H1 (cell line): ENCODE results near the gene ARHGEF28. TPM values are rescaled to one million over a fixed set of nuclear protein-coding genes. Genes with fewer than 3 reads are reported as not detected.

Source experiments
- CTCF ChIA-PET: fragments of 300-600 bp; sonication (Branson Sonifier 250); formaldehyde crosslinking; loops from one replicate; lab custom pipeline; 2021; ENCODE audit not compliant: partially characterized antibody; lab: Charles Lee
- POLR2A ChIA-PET: fragments of 300-600 bp; sonication (Branson Sonifier 250); formaldehyde crosslinking; loops from one replicate; lab custom pipeline; 2021; ENCODE audit warnings: inconsistent platforms; ENCODE audit not compliant: partially characterized antibody; lab: Charles Lee
- DNase-seq, 2 experiments: peaks; one replicate each; pipeline versions ENCODE4 v3.0.0 to v3.0.0-alpha.2; 2010 to 2022; ENCODE audit warnings: low spot score in 2 of 2, low read depth in 1 of 2, mixed read lengths in 1 of 2
- FAIRE-seq: peaks from 2 replicates; lab custom pipeline; 2011; peaks lifted over from hg19 to GRCh38; lab: Jason Lieb, UNC
- H2AFZ ChIP-seq: 2 replicates; pipeline ENCODE4 v1.8.1; 2012; ENCODE audit warnings: low read length, inconsistent platforms
- H2AK5ac ChIP-seq: 2 replicates; pipeline ENCODE4 v1.6.1; 2013; ENCODE audit warnings: low read depth, low read length
- H2BK120ac ChIP-seq: replicated peaks from 2 replicates; pipeline ENCODE3; 2013; ENCODE audit warnings: low read depth, low read length, inconsistent platforms
- H2BK12ac ChIP-seq: 2 replicates; pipeline ENCODE4 v1.6.1; 2013; ENCODE audit warnings: low read depth, low read length
- H2BK15ac ChIP-seq: 2 replicates; pipeline ENCODE4 v1.6.1; 2013; ENCODE audit warnings: low read length
- H2BK20ac ChIP-seq: 2 replicates; pipeline ENCODE4 v1.6.1; 2013; ENCODE audit warnings: low read length
- H2BK5ac ChIP-seq: 2 replicates; pipeline ENCODE4 v1.6.1; 2013; ENCODE audit warnings: low read depth, low read length
- H3K14ac ChIP-seq: 2 replicates; pipeline ENCODE4 v1.6.1; 2013; ENCODE audit warnings: inconsistent platforms; ENCODE audit not compliant: insufficient read length
- H3K18ac ChIP-seq: 2 replicates; pipeline ENCODE4 v1.6.1; 2013; ENCODE audit warnings: low read length; ENCODE audit errors: extremely low read depth
- H3K23ac ChIP-seq: 2 replicates; pipeline ENCODE4 v1.6.1; 2013; ENCODE audit warnings: inconsistent platforms; ENCODE audit not compliant: insufficient read length
- H3K23me2 ChIP-seq: 2 replicates; pipeline ENCODE4 v1.6.1; 2013; ENCODE audit warnings: low read depth, low read length
- H3K27ac ChIP-seq: 2 replicates; pipeline ENCODE4 v1.6.1; 2011; ENCODE audit warnings: low read depth, low read length, inconsistent platforms
- H3K27me3 ChIP-seq, 4 experiments: replicated peaks in 1 of 4; 1 replicate in 1 of 4; 2 replicates in 3 of 4; pipeline versions ENCODE4 v1.6.1 to v1.8.1; 2011 to 2013; ENCODE audit warnings: low read length in 3 of 4, mild to moderate bottlenecking in 3 of 4, inconsistent platforms in 2 of 4, mixed read lengths in 2 of 4, moderate library complexity in 1 of 4; ENCODE audit not compliant: control insufficient read depth in 3 of 4, insufficient read depth in 3 of 4; ENCODE audit errors: extremely low read depth in 1 of 4
- H3K36me3 ChIP-seq, 4 experiments: 2 replicates each; pipeline versions ENCODE4 v1.6.1 to v1.8.1; 2011 to 2013; ENCODE audit warnings: mild to moderate bottlenecking in 4 of 4, low read length in 3 of 4, moderate library complexity in 2 of 4, control low read depth in 1 of 4, inconsistent platforms in 1 of 4; ENCODE audit not compliant: insufficient read depth in 4 of 4, control insufficient read depth in 2 of 4
- H3K4ac ChIP-seq: replicated peaks from 2 replicates; pipeline ENCODE3; 2013; ENCODE audit warnings: low read length, low read depth, mixed read lengths, inconsistent platforms; ENCODE audit not compliant: insufficient read length
- H3K4me1 ChIP-seq, 4 experiments: replicated peaks in 1 of 4; 1 replicate in 1 of 4; 2 replicates in 3 of 4; pipeline versions ENCODE4 v1.6.1 to v1.8.1; 2011 to 2013; ENCODE audit warnings: low read length in 3 of 4, inconsistent platforms in 2 of 4, mixed read lengths in 1 of 4; ENCODE audit not compliant: insufficient read depth in 4 of 4, control insufficient read depth in 3 of 4
- H3K4me2 ChIP-seq, 2 experiments: 2 replicates each; pipeline versions ENCODE4 v1.6.1 to v1.8.1; 2011 to 2013; ENCODE audit warnings: low read depth in 2 of 2, low read length in 2 of 2, control low read depth in 1 of 2, inconsistent platforms in 1 of 2, mild to moderate bottlenecking in 1 of 2; ENCODE audit not compliant: insufficient read depth in 1 of 2
- H3K4me3 ChIP-seq, 4 experiments: fragments of 200-600, 300-600 bp in 1 of 4; sonication (generic), shearing (Covaris generic), sonication (Bioruptor Twin) in 1 of 4; 2 replicates each; pipeline versions ENCODE4 v1.5.1 to v1.8.1; 2011 to 2016; ENCODE audit warnings: low read length in 4 of 4, low read depth in 3 of 4, control low read depth in 2 of 4, inconsistent platforms in 2 of 4, mild to moderate bottlenecking in 2 of 4, mixed read lengths in 1 of 4, moderate library complexity in 1 of 4; ENCODE audit not compliant: insufficient read depth in 2 of 4; ENCODE audit errors: extremely low read depth in 1 of 4
- H3K56ac ChIP-seq: replicated peaks from 2 replicates; pipeline ENCODE3; 2013; ENCODE audit warnings: low read depth, mild to moderate bottlenecking, mixed read lengths, low read length, inconsistent platforms; ENCODE audit not compliant: insufficient read length
- H3K79me1 ChIP-seq: 2 replicates; pipeline ENCODE4 v1.6.1; 2013; ENCODE audit warnings: low read depth, low read length, control low read depth
- H3K79me2 ChIP-seq, 2 experiments: 2 replicates each; pipeline versions ENCODE4 v1.6.1 to v1.8.1; 2012 to 2013; ENCODE audit warnings: low read length in 2 of 2, mild to moderate bottlenecking in 2 of 2, inconsistent platforms in 1 of 2; ENCODE audit not compliant: insufficient read depth in 2 of 2, control insufficient read depth in 1 of 2
- H3K9ac ChIP-seq, 4 experiments: replicated peaks in 1 of 4; 1 replicate in 1 of 4; 2 replicates in 3 of 4; pipeline versions ENCODE4 v1.6.1 to v1.8.1; 2011 to 2013; ENCODE audit warnings: low read depth in 3 of 4, low read length in 3 of 4, control low read depth in 2 of 4, mild to moderate bottlenecking in 2 of 4, moderate library complexity in 2 of 4, inconsistent platforms in 1 of 4; ENCODE audit errors: extremely low read depth in 1 of 4
- H3K9me3 ChIP-seq, 2 experiments: 2 replicates each; pipeline versions ENCODE4 v1.6.1 to v1.8.1; 2012 to 2013; ENCODE audit warnings: mild to moderate bottlenecking in 2 of 2, moderate library complexity in 2 of 2, control low read depth in 1 of 2, inconsistent platforms in 1 of 2, low read depth in 1 of 2, low read length in 1 of 2, mixed read lengths in 1 of 2; ENCODE audit not compliant: insufficient read depth in 2 of 2
- H4K20me1 ChIP-seq, 2 experiments: replicated peaks in 1 of 2; 2 replicates each; pipeline versions ENCODE3 to v1.8.1; 2011 to 2013; ENCODE audit warnings: inconsistent platforms in 2 of 2, low read length in 2 of 2, mild to moderate bottlenecking in 1 of 2; ENCODE audit not compliant: insufficient read depth in 2 of 2, control insufficient read depth in 1 of 2
- H4K5ac ChIP-seq: 2 replicates; pipeline ENCODE4 v1.6.1; 2013; ENCODE audit warnings: low read length, low read depth, mixed read lengths, inconsistent platforms; ENCODE audit not compliant: insufficient read length
- H4K8ac ChIP-seq: 2 replicates; pipeline ENCODE4 v1.8.0; 2013; ENCODE audit warnings: mild to moderate bottlenecking, moderate library complexity, low read length, inconsistent platforms; ENCODE audit not compliant: insufficient read depth; ENCODE audit errors: extremely low read depth
- H4K91ac ChIP-seq: replicated peaks from 2 replicates; pipeline ENCODE3; 2013; ENCODE audit warnings: low read length, mixed read lengths, inconsistent platforms; ENCODE audit not compliant: insufficient read length
- ASH2L ChIP-seq: fragments of 200-600, 300-600 bp; sonication (generic); IDR thresholded peaks from one replicate; pipeline ENCODE4 v1.7.1; 2017; ENCODE audit warnings: low read length
- BACH1 ChIP-seq: IDR thresholded peaks from 2 replicates; pipeline ENCODE4 v1.6.1; 2012; ENCODE audit warnings: low read length, improper control_type of control experiment
- JUND ChIP-seq: IDR thresholded peaks from 2 replicates; pipeline ENCODE4 v1.6.1; 2011; ENCODE audit warnings: mild to moderate bottlenecking, improper control_type of control experiment, low read length
- KDM5A ChIP-seq: fragments of 200-600 bp; IDR thresholded peaks from 2 replicates; pipeline ENCODE4 v1.7.1; 2012; ENCODE audit warnings: mild to moderate bottlenecking, low read length, inconsistent platforms, mixed read lengths
- MAFK ChIP-seq: IDR thresholded peaks from 2 replicates; pipeline ENCODE4 v1.6.1; 2012; ENCODE audit warnings: low read depth, mild to moderate bottlenecking, improper control_type of control experiment, low read length
- SAP30 ChIP-seq: fragments of 300-600 bp; sonication (generic); IDR thresholded peaks from 2 replicates; pipeline ENCODE4 v1.7.1; 2012; ENCODE audit warnings: low read length, moderate library complexity, mild to moderate bottlenecking, inconsistent platforms; ENCODE audit not compliant: insufficient read depth, insufficient replicate concordance
- WGBS, 2 experiments: shearing (Covaris generic) in 1 of 2; methylation state at CpG; one replicate each; pipeline versions ENCODE4 v1.1.6 to v1.1.7; 2013 to 2015; ENCODE audit warnings: low lambda C conversion rate in 2 of 2, mixed read lengths in 2 of 2, inconsistent platforms in 1 of 2, low coverage in 1 of 2, missing lambda C conversion rate in 1 of 2; ENCODE audit not compliant: insufficient replicate concordance in 2 of 2, insufficient coverage in 1 of 2, insufficient read length in 1 of 2; ENCODE audit errors: extremely low coverage in 1 of 2, missing lambda C conversion rate in 1 of 2; 5-methylcytosine and 5-hydroxymethylcytosine counted together
- polyA plus RNA-seq, 7 experiments: library from polyadenylated mRNA; depleted of rRNA in 3 of 7; stranded (reverse) in 5 of 7; unstranded in 2 of 7; fragments of >200 nt in 5 of 7; fragments of 200-250 nt in 2 of 7; gene quantifications; 1 replicate in 5 of 7; 2 replicates in 1 of 7; 4 replicates in 1 of 7; pipeline versions ENCODE4 v1.2.1 to v1.2.3, GENCODE V29; 2011 to 2013; ENCODE audit warnings: missing spikeins in 2 of 7, mixed read lengths in 2 of 7
- total RNA-seq: library from RNA; stranded (reverse); fragmentation: NEBNext Ultra II Directional; extraction: Animal tissue kit (Norgen Biotek cat#: 25700); gene quantifications from 2 replicates; pipeline ENCODE4 v1.2.1, GENCODE V29; 2021

The ARHGEF28 gene
- total and polyA plus RNA-seq, 2 of the 8 experiments (the other 6 are each of a cell fraction or from before 2014, with no cell fraction given), result 0.33 to 1.0 TPM

- H4K20me1 ChIP-seq, result no peaks in the 10 kb centered on the region
- no peak overlapping the region for H3K4ac ChIP-seq
- no peak overlapping the region for H3K56ac ChIP-seq
- FAIRE-seq, result no peak
- H4K5ac ChIP-seq, result no peak overlapping the region
- no peak overlapping the region for H3K4me2 ChIP-seq
- no peak overlapping the region for H3K4me3 ChIP-seq
- no peak overlapping the region for H2BK15ac ChIP-seq
- H4K8ac ChIP-seq, result no peak overlapping the region
- no peaks in the 10 kb centered on the region for H3K9me3 ChIP-seq
- no peaks in the 10 kb centered on the region for H3K27me3 ChIP-seq
- H3K14ac ChIP-seq, result no peak overlapping the region
- TF ChIP-seq KDM5A, result no peak
- no peak for TF ChIP-seq ASH2L
- no peak for TF ChIP-seq SAP30
- no peak for TF ChIP-seq MAFK
- TF ChIP-seq BACH1, result no peak
- no peak for TF ChIP-seq JUND
- TF ChIP-seq, all 59 proteins: peak for 0
- no peak overlapping the region for H3K27ac ChIP-seq
- no peaks in the 10 kb centered on the region for H3K23me2 ChIP-seq
- POLR2A ChIA-PET, result no interaction called here
- WGBS, 2 experiments, result 91% methylated on average over 5 of the region's 5 CpGs; no CpG with 5 or more reads in 1 of the 2 experiments
- no peaks in the 10 kb centered on the region for H3K4me1 ChIP-seq
- DNase-seq, result no peak
- H2BK20ac ChIP-seq, result no peak overlapping the region
- H4K91ac ChIP-seq, result no peak overlapping the region
- no peak overlapping the region for H2BK12ac ChIP-seq
- no peak overlapping the region for H3K9ac ChIP-seq
- CTCF ChIA-PET, result no interaction called here
- H3K36me3 ChIP-seq, result no peaks in the 10 kb centered on the region
- no peak overlapping the region for H2AFZ ChIP-seq
- H3K18ac ChIP-seq, result no peak overlapping the region
- no peak overlapping the region for H2AK5ac ChIP-seq
- no peak overlapping the region for H3K23ac ChIP-seq
- H2BK120ac ChIP-seq, result no peak overlapping the region
- no peaks in the 10 kb centered on the region for H3K79me1 ChIP-seq
- no peak overlapping the region for H2BK5ac ChIP-seq
- no peaks in the 10 kb centered on the region for H3K79me2 ChIP-seq
Observed at GRCh38 chr5:73859696-73860095, 233.7 kb downstream of the ARHGEF28 start.
